ENCODE measurements around the gene LRRC4C. TPM values are rescaled to one million over a fixed set of nuclear protein-coding genes. Genes with fewer than 3 reads are reported as not detected.
"Not testable (repeated sequence)": the region's sequence is repeated elsewhere in the genome, so short reads cannot be mapped to it uniquely, and the experiment has no call there.

LRRC4C gene
- polyA plus RNA-seq, 4 donors = 12.5 to 29.0 (median 15.0) TPM

- DNase-seq (ENCODE audit: low read depth in 4 of 4, low spot score in 3 of 4) = no peak
Measured at GRCh38 chr11:40573254-40573891, 886.1 kb downstream of the LRRC4C start.

- DNase-seq (ENCODE audit: low read depth in 4 of 4, low spot score in 3 of 4) = no peak
Measured at GRCh38 chr11:40569947-40570531, 889.4 kb downstream of the LRRC4C start.

GRCh38 chr11:40567392-40567791, 892.1 kb downstream of the LRRC4C start:
- no peak for DNase-seq (ENCODE audit: low read depth in 4 of 4, low spot score in 3 of 4)

DNA sequence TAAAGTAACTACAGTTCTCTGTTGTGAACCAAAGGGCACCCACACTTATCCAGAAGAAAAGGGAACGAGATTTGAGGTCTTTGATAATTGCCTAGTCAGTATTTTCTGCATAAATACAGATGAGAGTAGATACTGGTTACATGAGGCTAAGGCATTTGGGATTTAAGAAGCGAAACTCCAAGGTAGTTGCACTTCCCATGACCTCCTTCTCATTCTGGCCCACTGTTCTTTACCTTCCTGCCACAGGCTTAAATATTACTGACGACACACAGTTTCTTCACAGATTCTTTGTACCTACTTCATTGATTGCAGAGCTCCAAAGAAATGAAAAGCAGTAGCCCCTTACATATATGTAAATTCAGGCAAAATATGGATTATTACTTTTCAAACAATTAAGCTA, 915.3 kb downstream of the LRRC4C start:
- no peak for DNase-seq (ENCODE audit: low read depth in 4 of 4, low spot score in 3 of 4)

DNA sequence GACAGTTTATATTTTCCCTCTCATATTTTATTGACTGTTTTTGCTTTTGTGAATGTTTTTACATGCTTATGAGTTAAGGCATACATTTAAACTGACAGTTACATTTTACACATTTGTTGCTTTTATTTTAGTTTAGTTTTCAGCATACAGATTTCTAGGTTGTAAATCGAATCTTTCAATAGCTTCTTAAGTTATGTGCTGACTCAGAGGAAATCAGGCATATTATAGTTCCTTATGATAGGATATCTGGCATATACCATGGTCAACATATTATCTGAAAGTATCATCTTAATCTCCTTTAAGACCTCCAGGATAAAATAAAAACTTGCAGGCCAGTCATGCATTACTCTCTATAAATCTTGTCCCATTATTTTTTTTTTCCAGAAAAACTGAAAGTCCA, 916.6 kb downstream of the LRRC4C start:
- no peak for DNase-seq (ENCODE audit: low read depth in 4 of 4, low spot score in 3 of 4)

DNA sequence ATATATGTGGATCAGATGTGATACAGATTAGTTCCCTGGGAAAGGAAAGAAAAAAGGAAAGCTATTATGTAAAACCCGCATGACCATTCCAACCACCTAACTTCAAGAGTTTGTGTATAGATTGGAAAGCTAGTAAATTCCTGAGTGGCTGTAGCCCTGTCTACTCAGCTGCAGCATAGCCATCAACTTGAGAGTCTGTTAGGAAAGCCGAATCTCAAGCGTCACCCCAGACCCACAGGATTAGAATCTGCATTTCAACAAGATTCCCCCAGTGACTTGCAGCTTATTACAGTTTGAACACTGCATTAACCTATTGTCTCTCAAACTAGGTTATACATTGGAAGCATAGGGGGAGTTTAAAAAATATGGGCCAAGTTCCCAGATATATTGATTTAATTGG, 921.7 kb downstream of the LRRC4C start:
- DNase-seq (ENCODE audit: low read depth in 4 of 4, low spot score in 3 of 4) = no peak

DNA sequence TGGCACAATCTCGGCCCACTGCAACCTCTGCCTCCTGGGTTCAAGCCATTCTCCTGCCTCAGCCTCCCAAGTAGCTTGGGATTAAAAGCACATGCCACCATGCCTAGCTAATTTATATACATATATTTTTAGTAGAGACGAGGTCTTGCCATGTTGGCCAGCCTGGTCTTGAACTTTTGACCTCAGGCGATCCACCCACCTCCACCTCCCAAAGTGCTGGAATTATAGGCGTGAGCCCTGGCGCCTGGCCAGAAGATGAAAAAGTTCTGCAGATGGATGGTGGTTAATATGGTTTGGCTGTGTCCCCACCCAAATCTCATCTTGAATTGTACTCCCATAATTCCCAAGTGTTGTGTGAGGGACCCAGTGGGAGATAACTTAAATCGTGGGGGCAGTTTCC, 937.4 kb downstream of the LRRC4C start:
- DNase-seq (ENCODE audit: low read depth in 4 of 4, low spot score in 3 of 4) = not testable (repeated sequence)

DNA sequence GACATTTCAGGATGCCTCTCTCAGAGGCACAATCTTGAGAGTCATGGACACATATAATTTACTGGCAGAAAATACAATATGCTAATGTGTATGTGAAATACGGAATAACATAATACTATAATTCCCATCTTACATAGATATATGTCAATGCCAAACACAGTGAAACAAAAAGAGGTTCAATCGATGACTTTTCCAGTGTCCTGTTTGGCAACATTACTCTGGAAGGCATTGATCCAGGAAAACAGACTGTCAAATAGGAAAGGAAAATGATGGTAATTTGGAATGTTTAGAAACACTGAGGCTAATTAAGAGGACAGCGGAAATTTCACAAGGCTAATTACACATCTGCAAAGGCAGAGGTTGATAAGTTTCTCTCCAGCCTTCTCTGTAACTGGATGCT, 942.3 kb downstream of the LRRC4C start:
- no peak for DNase-seq (ENCODE audit: low read depth in 4 of 4, low spot score in 3 of 4)

DNA sequence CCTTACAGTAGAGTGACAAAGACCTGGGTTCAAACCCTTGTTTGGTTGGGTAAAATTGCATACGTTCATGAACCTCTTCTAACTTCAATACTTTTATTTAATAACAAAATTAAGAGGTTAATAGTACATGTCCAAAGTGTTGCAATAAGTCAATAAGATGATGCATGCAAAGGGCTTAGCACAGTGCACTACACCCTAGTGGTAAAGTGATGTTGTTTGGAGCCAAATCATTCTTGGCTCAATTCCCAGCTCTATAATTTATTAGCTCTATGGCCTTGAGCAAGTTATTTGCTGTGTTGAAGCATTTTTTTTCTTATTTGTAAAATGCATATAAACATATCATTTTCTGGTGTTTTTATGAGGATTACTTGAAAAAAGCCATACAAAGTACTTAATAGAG, 945.3 kb downstream of the LRRC4C start:
- DNase-seq (ENCODE audit: low read depth in 4 of 4, low spot score in 3 of 4) = peak in 3 of 4 donors; percentile 10 to 12 (median 11)

- no peak for DNase-seq (ENCODE audit: low read depth in 4 of 4, low spot score in 3 of 4)
Measured at GRCh38 chr11:40513281-40513680, 946.2 kb downstream of the LRRC4C start.

DNA sequence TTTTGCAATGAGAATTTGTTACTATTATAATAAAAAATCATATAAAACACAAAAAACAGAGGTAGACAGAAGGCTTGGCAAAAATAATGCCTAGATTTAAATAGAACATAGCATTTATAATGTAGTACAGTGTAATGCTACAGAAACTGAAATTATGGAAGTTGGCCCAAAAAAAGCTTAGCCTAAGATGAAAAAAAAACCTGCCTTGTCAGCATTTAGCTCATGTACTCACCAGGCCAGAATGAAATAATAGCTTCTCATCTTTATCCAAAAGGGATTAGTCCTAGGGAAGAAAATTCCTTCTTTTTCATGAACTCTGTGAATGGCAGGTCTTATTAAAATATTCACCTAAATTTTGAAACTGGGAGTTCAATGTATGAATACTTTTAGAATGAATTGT, 951.1 kb downstream of the LRRC4C start:
- no peak for DNase-seq (ENCODE audit: low read depth in 4 of 4, low spot score in 3 of 4)

- DNase-seq (ENCODE audit: low read depth in 4 of 4, low spot score in 3 of 4) = no peak
Measured at GRCh38 chr11:40506226-40506625, 953.2 kb downstream of the LRRC4C start.

GRCh38 chr11:40491341-40491740, 968.1 kb downstream of the LRRC4C start:
- DNase-seq (ENCODE audit: low read depth in 4 of 4, low spot score in 3 of 4) = no peak

DNA sequence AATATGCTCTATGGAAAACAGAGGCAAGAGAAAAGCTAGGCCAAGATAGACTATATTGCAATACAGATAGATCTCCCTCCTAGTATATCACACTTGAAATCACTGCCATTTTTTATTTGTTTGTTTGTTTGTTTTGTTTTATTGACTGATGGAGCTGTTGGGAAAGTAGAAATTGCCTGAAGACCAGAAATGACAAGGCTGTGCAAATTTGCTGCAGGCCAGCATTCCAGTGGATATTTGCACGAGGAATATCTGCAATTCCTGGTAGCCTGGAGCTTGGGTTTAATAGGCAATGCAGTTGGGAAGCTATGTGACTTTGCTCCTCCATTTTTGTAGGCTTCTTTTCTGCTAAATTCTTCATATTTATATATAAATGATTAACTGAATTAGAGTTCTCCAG, 991.7 kb downstream of the LRRC4C start:
- DNase-seq (ENCODE audit: low read depth in 4 of 4, low spot score in 3 of 4) = no peak

GRCh38 chr11:40445391-40445790, 1014.1 kb downstream of the LRRC4C start:
- DNase-seq (ENCODE audit: low read depth in 4 of 4, low spot score in 3 of 4) = no peak

DNA sequence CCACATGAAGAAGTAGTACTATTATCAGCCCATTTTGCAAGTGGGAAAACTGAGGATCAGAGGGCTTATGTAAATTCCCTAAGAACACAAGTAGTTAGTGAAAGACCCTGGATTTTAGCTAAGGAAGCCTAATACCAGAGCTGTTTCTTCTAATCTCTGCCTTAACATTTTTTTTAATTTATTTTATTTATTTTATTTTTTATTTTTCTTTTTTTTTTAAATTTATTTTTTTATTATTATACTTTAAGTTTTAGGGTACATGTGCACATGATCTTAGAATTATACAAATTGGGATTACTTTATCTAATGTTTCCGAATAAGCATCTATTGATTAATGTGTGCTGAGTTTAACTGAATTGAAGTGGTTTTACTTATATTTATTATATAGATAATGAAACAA, 1015.3 kb downstream of the LRRC4C start:
- DNase-seq (ENCODE audit: low read depth in 4 of 4, low spot score in 3 of 4) = no peak

DNA sequence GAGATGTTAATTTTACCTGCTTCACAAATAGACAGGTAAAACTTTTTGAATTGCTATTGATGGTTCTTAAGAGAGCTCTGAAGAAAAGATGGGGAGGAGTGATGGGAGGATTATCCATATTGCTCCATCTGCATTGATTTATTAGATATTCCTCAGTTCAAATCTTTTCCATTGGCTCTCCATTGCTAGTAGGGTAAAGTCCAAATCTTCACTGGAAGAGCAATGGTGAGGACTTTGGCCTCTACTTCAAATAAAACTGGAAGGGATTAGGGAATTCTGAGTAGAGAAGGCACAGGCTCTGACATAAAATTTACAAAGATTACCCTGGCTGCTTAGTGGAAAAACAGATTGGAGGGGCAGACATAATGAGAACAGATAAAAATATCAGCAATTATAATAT, 1024.1 kb downstream of the LRRC4C start:
- no peak for DNase-seq (ENCODE audit: low read depth in 4 of 4, low spot score in 3 of 4)

DNA sequence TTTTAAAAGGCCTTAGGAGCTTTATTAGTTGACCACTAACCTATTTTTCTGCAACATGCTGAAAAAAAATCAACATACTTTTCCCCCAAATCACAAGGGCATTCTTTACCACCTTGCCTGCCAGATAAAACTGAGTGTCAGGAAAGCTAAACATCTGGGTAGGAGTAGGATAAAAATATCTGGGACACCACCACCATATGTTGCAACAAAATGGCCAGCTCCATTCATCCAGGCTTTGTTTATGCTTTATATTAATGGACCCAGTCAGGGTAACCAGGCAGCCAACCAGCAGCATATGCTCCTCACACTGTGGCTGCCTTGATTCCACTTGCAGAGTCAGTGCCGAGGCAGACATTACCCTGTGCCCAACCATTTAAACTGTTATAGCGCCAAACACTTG, 1024.5 kb downstream of the LRRC4C start:
- DNase-seq (ENCODE audit: low read depth in 4 of 4, low spot score in 3 of 4) = no peak

- no peak for DNase-seq (ENCODE audit: low read depth in 4 of 4, low spot score in 3 of 4)
Measured at GRCh38 chr11:40432358-40432757, 1027.1 kb downstream of the LRRC4C start.

DNA sequence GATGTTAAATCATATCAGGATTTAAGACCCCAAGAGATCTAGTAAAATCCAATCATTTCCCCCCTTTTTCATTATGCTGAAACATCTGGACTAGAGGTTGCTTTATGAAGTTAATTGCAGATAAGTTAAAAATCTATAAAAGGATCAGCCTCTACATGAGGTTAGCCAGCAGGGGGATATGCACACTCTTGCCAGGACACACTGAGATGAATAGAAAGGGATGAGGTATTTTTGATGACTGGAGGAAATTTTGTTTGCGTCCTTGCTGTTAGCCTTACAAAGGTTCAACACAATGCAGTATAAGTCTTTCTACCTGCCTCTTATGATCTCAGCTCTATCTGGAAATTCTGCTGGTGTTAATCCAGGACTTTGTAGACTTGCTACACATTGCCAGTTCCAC, 1034.3 kb downstream of the LRRC4C start:
- DNase-seq (ENCODE audit: low read depth in 4 of 4, low spot score in 3 of 4) = no peak

- no peak for DNase-seq (ENCODE audit: low read depth in 4 of 4, low spot score in 3 of 4)
Measured at GRCh38 chr11:40421208-40421981, 1038.1 kb downstream of the LRRC4C start.

- DNase-seq (ENCODE audit: low read depth in 4 of 4, low spot score in 3 of 4) = no peak
Measured at GRCh38 chr11:40417627-40418026, 1041.8 kb downstream of the LRRC4C start.

All from left renal pelvis (tissue), 4 donors.